Thoracic aorta (tissue), 2 donors: ENCODE results near the gene SERPINB4. TPM values are rescaled to one million over a fixed set of nuclear protein-coding genes. Genes with fewer than 3 reads are reported as not detected.

Experiments used
- ATAC-seq: fragments of 150-250 bp; one replicate; pipeline ENCODE4 v1.8.0; 2017; ENCODE audit warnings: low read depth; ENCODE audit not compliant: insufficient number of reproducible peaks, low FRiP score
- DNase-seq: peaks from one replicate; pipeline ENCODE4 v3.0.0-alpha.2; 2020; ENCODE audit warnings: low spot score
- H3K27ac ChIP-seq, 2 donors: fragments of 200-600 bp; sonication (generic); 1 replicate in 1 of 2; 2 replicates in 1 of 2; pipeline ENCODE4 v1.5.1; 2016; ENCODE audit warnings: mild to moderate bottlenecking in 2 of 2, moderate library complexity in 2 of 2
- H3K27me3 ChIP-seq: fragments of 200-600 bp; sonication (generic); replicated peaks from 2 replicates; pipeline ENCODE4 v1.6.0; 2016; ENCODE audit warnings: mild to moderate bottlenecking; ENCODE audit not compliant: insufficient read depth
- H3K36me3 ChIP-seq: fragments of 200-600 bp; sonication (generic); one replicate; pipeline ENCODE4 v1.5.1; 2016
- H3K4me1 ChIP-seq, 2 donors: fragments of 200-600 bp; sonication (generic); 1 replicate in 1 of 2; 2 replicates in 1 of 2; pipeline versions ENCODE4 v1.5.1 to v1.6.0; 2016; ENCODE audit warnings: low read depth in 2 of 2, mild to moderate bottlenecking in 1 of 2; ENCODE audit not compliant: control insufficient read depth in 1 of 2
- H3K4me3 ChIP-seq: fragments of 200-600 bp; sonication (generic); 2 replicates; pipeline ENCODE4 v1.5.1; 2016; ENCODE audit warnings: mild to moderate bottlenecking
- H3K9me3 ChIP-seq: fragments of 200-600 bp; sonication (generic); 2 replicates; pipeline ENCODE4 v1.5.1; 2016
- CTCF ChIP-seq: fragments of 200-600 bp; sonication (generic); IDR thresholded peaks from one replicate; pipeline ENCODE4 v1.5.1; 2019; ENCODE audit warnings: antibody characterized with exemption
- total RNA-seq, 2 donors: library from RNA; depleted of rRNA; stranded (reverse); fragments of >200 nt; gene quantifications; one replicate each; pipeline versions ENCODE4 v1.1.0 to v1.2.3, GENCODE V29; 2016

Gene SERPINB4
- total RNA-seq, 2 donors from 2014 or later, result not detected

GRCh38 chr18:63617915-63618234, 26.2 kb downstream of the SERPINB4 start:
- no peak for ATAC-seq
- no peaks in the 10 kb centered on the region for H3K4me1 ChIP-seq
- H3K27me3 ChIP-seq, result no peaks in the 10 kb centered on the region
- no peak overlapping the region for H3K27ac ChIP-seq
- H3K9me3 ChIP-seq, result peaks cover 3% of the 10 kb centered on the region
- no peak for TF ChIP-seq CTCF
- no peak overlapping the region for H3K4me3 ChIP-seq
- no peaks in the 10 kb centered on the region for H3K36me3 ChIP-seq
- no peak for DNase-seq

DNA sequence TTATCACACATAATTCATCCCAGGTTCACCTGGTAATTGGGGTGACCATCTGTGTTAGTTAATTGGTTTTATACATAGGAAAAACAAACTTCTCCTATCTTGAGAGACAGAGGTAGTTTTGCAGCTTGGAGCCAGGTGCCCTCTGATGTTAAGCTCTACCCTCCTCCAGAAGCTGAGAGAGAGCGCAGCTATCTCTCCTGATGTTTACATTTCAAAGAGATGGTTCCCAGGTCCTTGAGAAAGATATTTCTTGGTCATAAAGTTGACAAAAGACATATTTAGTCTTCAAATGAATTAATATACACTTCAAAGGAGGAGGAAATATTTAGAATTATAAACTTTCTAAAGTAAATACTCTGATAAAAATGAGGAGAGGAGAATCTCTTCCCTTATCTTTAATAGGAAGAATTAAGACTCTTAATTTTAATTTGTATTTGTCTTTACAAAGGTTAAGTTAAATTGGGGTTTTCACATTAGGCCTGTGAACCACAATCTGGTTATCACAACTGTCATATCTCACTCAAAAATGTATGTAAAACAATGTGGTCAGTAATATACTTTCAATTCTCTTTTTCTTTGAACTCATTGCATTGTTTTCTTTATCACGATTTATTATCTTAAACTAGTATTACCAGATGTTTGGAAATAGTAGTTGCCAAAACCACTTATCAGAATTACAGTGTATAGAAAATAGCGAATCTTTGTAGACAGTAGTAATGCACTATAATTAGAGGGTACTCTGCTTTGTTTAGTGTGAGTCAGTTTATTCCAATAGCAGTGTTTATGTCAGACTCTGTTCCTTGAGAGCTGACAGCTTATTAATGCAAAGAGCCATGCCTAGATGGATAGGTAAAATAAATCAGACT, 26.8 kb downstream of the SERPINB4 start:
- TF ChIP-seq CTCF, result no peak
- ATAC-seq (no peak), DNase-seq (no peak)
- no peaks in the 10 kb centered on the region for H3K27me3 ChIP-seq
- H3K4me1 ChIP-seq, result no peaks in the 10 kb centered on the region
- H3K4me3 ChIP-seq, result no peak overlapping the region
- no peak overlapping the region for H3K27ac ChIP-seq
- H3K9me3 ChIP-seq, result peaks cover 3% of the 10 kb centered on the region
- no peaks in the 10 kb centered on the region for H3K36me3 ChIP-seq

DNA sequence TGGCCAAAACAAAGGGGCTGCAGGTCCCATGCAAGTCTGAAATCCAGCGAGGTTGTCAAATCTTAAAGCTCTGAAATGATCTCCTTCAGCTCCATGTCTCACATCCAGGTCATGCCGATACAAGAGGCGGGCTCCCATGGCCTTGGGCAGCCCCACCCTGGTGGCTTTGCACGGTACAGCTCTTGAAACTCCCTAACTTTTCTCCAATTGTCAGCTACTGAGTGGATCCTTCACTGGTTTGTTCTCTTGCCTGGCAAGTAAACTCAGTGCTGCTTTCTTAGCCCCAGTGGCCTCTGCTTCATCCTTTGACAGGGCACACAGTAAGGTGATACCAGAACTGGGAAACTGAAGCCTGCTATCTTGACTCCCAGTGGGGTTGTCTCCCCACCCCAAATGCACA, 30.6 kb downstream of the SERPINB4 start:
- Histone ChIP-seq H3K4me3 (no peak overlapping the region), H3K27ac (no peak overlapping the region), H3K4me1 (no peaks in the 10 kb centered on the region), H3K36me3 (no peaks in the 10 kb centered on the region), H3K27me3 (no peaks in the 10 kb centered on the region), H3K9me3 (no peaks in the 10 kb centered on the region)
- TF ChIP-seq CTCF, result no peak
- ATAC-seq (no peak), DNase-seq (no peak)

- Histone ChIP-seq H3K4me1 (no peaks in the 10 kb centered on the region), H3K4me3 (no peak overlapping the region), H3K27ac (no peak overlapping the region), H3K27me3 (no peaks in the 10 kb centered on the region), H3K36me3 (no peaks in the 10 kb centered on the region), H3K9me3 (no peaks in the 10 kb centered on the region)
- ATAC-seq (no peak), DNase-seq (no peak)
- no peak for TF ChIP-seq CTCF
These were observed 37.5 kb downstream of the SERPINB4 start for GRCh38 chr18:63606526-63606925.

DNA sequence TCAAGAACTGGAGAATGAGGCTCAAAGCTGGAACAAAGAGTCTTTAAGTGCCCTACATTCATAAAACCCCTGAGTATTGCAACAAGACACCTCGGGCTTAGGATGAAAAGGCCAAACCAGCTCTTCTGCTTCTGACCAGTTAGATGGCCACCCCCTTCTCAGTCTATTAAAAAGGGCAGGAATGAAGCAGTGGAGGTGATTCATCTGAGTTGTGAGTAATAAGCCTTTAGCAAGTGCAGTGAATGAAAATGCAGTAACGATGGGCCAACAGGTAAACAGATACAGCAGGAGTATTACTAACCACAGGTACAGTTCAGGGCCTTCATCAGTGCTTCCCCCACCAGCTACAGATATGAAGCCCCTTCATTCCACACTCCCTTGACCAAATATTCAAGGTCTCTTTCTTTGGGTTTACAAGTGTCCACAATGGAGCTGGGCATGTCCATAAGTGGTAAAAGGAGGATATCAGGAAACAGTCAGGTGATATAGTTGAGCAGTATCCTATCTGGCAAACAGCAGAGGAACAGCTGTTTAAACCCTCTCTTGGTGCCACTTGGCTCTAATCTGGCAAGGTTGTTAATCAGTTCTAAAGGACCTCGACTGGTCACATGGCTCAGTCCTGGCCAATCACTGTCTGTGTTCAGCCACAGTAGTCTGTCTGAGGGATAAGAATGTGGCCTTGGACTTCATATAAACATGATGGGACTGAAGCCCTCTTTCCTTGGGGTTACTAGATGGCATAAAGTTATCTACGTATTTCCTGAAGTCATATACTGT, 39.1 kb downstream of the SERPINB4 start:
- Histone ChIP-seq H3K27me3 (no peaks in the 10 kb centered on the region), H3K36me3 (no peaks in the 10 kb centered on the region), H3K9me3 (no peaks in the 10 kb centered on the region), H3K4me3 (no peak overlapping the region), H3K4me1 (no peaks in the 10 kb centered on the region), H3K27ac (no peak overlapping the region)
- no peak for DNase-seq
- ATAC-seq, result no peak
- no peak for TF ChIP-seq CTCF
